BJ (cell line): ENCODE data around the gene FOXD2. TPM values are rescaled to one million over a fixed set of nuclear protein-coding genes. Genes with fewer than 3 reads are reported as not detected.
A peak's percentile ranks its signal among the peaks of the same experiment; 100 is the strongest.

Experiments used
- CTCF ChIA-PET: fragments of 350-600 bp; formaldehyde crosslinking; extraction: SDS; loops from one replicate; lab custom pipeline; 2021; ENCODE audit warnings: antibody characterized with exemption, inconsistent platforms; lab: Yijun Ruan, JAX
- POLR2A ChIA-PET: fragments of 300-600 bp; sonication (Branson Sonifier 250); formaldehyde crosslinking; extraction: SDS; loops from one replicate; lab custom pipeline; 2021; ENCODE audit warnings: antibody characterized with exemption; lab: Charles Lee
- DNase-seq: peaks from one replicate; pipeline ENCODE4 v3.0.0-alpha.2; 2011; ENCODE audit warnings: low read depth
- H3K27me3 ChIP-seq: 2 replicates; pipeline ENCODE4 v1.6.0; 2011; ENCODE audit warnings: low read length; ENCODE audit not compliant: control insufficient read depth, insufficient read depth
- H3K36me3 ChIP-seq: 2 replicates; pipeline ENCODE4 v1.5.1; 2011; ENCODE audit warnings: low read length; ENCODE audit not compliant: control insufficient read depth, insufficient read depth
- H3K4me3 ChIP-seq: 2 replicates; pipeline ENCODE4 v1.5.1; 2011; ENCODE audit warnings: low read depth, mild to moderate bottlenecking, control low read depth, low read length
- polyA plus RNA-seq: library from polyadenylated mRNA; depleted of rRNA; stranded (reverse); fragments of >200 nt; gene quantifications from 2 replicates; pipeline ENCODE4 v1.2.3, GENCODE V29; 2011
- TF ChIP-seq, protein P1 (sequence below): IDR thresholded peaks from 2 replicates; pipeline ENCODE4 v1.5.1; 2011; ENCODE audit warnings: low read depth, mild to moderate bottlenecking, control low read depth, inconsistent platforms, low read length, moderate library complexity; ENCODE audit not compliant: insufficient read depth

The FOXD2 gene
- polyA plus RNA-seq, 1 experiment = 0.09 TPM

DNA sequence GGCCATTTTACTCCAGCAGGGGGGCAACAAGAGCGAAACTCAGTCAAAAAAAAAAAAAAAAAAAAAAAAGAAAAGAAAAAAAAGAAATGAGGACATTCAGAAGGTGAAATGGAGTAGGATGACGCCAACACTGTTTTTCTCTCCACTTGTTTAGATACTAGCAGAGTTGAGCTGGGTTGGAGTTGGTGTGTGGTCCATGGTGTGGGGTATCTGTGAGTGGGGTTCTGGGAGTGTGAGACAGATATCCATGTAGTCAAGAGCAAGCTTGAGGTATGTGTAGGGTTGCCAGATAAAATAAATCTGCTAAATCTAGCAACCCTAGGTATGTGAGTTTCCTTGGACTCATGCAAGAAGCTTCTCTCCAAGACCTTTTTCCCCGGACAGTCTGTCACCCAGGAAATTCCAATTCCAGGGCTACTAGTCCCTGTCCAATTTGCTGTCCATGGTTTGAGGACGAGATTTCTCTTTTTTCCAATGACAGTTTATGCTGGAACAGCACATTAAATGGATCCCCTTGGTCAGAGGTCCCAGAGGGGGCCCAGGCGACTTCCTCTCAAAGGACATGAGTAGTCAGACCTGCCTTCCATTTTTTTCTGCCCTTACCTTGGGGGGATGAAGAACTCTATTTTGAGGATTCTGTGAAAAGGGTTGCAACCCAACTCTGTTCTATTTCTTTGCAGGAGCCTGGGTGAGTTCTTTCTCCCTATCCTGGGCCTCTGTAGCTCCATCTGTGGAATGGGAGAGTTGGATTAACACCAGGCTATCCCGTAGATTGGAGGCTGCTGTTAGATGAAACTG, 2.1 kb upstream of the FOXD2 start:
- ChIA-PET CTCF (interaction anchor here (0.5 to 12.3 kb wide), 37 partner anchors 9 to 291 kb away, joined by 3 to 169 read pairs (median 4); partner anchors contain the start of genes CMPK1, PDZK1IP1 and STIL), POLR2A (no interaction called here)
- DNase-seq = no peak
- H3K36me3 ChIP-seq = no peaks in the 10 kb centered on the region; the same call in 1 of the 2 replicates
- TF ChIP-seq, protein P1, sequence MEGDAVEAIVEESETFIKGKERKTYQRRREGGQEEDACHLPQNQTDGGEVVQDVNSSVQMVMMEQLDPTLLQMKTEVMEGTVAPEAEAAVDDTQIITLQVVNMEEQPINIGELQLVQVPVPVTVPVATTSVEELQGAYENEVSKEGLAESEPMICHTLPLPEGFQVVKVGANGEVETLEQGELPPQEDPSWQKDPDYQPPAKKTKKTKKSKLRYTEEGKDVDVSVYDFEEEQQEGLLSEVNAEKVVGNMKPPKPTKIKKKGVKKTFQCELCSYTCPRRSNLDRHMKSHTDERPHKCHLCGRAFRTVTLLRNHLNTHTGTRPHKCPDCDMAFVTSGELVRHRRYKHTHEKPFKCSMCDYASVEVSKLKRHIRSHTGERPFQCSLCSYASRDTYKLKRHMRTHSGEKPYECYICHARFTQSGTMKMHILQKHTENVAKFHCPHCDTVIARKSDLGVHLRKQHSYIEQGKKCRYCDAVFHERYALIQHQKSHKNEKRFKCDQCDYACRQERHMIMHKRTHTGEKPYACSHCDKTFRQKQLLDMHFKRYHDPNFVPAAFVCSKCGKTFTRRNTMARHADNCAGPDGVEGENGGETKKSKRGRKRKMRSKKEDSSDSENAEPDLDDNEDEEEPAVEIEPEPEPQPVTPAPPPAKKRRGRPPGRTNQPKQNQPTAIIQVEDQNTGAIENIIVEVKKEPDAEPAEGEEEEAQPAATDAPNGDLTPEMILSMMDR = no peak
- H3K27me3 ChIP-seq = peaks cover 6% of the 10 kb centered on the region
- H3K4me3 ChIP-seq = no peak overlapping the region

DNA sequence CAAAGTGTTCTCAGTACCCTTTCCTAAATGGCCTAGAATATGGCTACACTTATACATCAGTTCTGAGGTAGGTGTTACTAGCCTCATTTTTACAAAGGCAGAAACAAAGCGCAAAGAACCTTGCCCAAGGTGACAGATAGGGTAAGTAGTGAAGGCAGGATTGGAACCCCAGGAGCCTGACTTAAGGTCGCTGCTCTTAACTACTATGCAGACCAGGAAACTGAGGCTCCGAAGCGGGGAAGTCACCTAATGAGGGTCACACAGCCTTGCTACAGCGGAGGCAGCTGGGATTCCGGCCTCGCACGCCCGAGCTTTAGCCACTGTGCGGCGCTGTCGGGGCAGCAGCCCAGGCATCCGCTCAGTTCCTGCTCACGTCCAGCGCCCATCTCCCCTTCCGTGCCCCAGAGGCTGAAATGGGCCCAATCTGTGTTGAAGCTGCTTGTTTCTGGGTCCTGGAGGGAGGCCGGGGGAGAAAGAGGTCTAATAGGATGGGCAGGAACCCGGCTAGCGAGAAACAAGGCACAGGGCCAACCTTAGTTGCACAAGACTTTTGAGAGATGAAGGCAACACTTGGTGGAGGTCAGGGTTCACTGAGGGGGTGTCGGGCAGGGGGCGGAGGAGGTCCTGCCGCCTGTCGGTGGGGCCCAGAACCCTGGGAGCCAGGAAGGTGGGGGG, 1.4 kb upstream of the FOXD2 start:
- TF ChIP-seq, protein P1 = peak; percentile 99
- ChIA-PET POLR2A (no interaction called here), CTCF (interaction anchor here (0.5 to 12.3 kb wide), 35 partner anchors 8 to 298 kb away, joined by 3 to 169 read pairs (median 4); partner anchors contain the start of genes CMPK1 and STIL)
- H3K4me3 ChIP-seq = peak overlapping the region; percentile 86
- DNase-seq = no peak
- H3K36me3 ChIP-seq = no peaks in the 10 kb centered on the region; the same call in 1 of the 2 replicates
- peaks cover 6% of the 10 kb centered on the region for H3K27me3 ChIP-seq

DNA sequence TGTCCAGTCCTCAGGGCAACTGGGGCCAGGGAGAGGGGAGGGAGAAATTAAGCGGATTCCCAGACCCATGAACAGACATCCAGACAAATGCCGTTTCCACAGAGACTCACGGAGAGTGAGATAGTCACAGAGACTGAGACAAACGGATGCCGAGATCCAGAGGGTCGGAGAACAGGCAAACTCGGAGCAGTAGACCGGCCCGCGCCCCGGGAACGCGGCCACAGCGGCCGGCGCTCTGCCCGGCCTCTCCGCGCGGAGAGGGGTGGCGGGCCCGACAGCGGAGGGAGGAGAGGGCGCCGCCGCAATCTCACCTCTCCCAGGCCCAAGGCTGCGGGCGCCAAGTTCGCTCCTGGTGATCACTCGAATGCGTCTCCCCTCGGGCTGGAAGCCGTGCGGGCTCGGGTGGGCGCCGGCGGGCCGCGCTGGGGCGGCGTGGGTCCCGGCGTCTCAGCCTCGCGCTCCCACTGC, 831 bp upstream of the FOXD2 start:
- Histone ChIP-seq H3K4me3 (peak overlapping the region; percentile 86), H3K36me3 (no peaks in the 10 kb centered on the region; the same call in 1 of the 2 replicates), H3K27me3 (peaks cover 11% of the 10 kb centered on the region)
- POLR2A ChIA-PET = no interaction called here
- TF ChIP-seq, protein P1 = no peak
- CTCF ChIA-PET = interaction anchor here (0.7 to 12.3 kb wide), 57 partner anchors 9 to 357 kb away, joined by 3 to 169 read pairs (median 5); no protein-coding TSS in a partner anchor
- no peak for DNase-seq

DNA sequence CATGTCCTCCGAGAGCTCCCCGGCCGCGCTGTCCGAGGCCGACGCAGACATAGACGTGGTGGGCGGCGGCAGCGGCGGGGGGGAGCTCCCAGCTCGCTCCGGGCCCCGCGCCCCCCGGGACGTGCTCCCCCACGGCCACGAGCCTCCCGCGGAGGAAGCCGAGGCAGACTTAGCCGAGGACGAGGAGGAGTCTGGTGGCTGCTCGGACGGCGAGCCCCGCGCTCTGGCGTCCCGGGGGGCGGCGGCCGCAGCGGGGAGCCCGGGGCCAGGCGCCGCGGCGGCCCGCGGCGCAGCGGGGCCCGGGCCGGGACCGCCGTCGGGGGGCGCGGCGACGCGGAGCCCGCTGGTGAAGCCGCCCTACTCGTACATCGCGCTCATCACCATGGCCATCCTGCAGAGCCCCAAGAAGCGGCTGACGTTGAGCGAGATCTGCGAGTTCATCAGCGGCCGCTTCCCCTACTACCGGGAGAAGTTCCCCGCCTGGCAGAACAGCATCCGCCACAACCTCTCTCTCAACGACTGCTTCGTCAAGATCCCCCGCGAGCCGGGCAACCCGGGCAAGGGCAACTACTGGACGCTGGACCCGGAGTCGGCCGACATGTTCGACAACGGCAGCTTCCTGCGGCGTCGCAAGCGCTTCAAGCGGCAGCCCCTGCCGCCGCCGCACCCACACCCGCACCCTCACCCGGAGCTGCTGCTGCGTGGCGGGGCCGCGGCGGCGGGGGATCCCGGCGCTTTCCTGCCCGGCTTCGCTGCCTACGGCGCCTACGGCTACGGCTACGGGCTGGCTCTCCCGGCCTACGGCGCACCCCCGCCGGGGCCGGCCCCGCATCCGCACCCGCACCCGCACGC, 547 bp downstream of the FOXD2 start:
- TF ChIP-seq, protein P1 = no peak
- ChIA-PET POLR2A (no interaction called here), CTCF (interaction anchor here (0.8 to 12.3 kb wide), 36 partner anchors 8 to 300 kb away, joined by 3 to 169 read pairs (median 5); no protein-coding TSS in a partner anchor)
- Histone ChIP-seq H3K27me3 (peaks cover 20% of the 10 kb centered on the region), H3K36me3 (no peaks in the 10 kb centered on the region), H3K4me3 (peak overlapping the region; percentile 86)
- DNase-seq = no peak
